Measurements from ENCODE around the gene CACNA1H.

Gene CACNA1H

GRCh38 chr16:1152651-1153259, at the start of gene CACNA1H:
TSS of gene CACNA1H (plus strand) at chr16:1153106. CDS start at chr16:1153738, 632 bp downstream.
- peak; percentile 17 to 27 for DNase-seq (ENCODE audit: low read depth in 2 of 2)

DNA sequence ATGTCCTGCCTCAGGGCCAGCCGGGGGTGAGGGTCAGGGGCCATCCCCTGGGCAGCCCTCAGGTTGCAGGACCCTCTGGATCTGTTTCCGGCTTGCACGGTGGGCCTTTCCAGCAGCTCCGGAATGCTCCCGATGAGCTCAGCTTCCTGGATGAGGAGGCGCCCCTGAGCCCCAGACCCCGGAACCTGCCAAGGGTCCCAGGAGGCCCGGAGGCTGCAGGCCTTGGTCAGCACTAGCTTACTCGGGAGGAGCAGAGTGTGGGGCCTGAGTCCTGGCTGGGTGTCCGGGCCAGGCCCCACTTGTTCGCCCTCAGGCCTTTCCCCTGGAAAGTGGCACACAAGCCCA, 49.3 kb upstream of the CACNA1H start:
- no peak for DNase-seq (ENCODE audit: low read depth in 2 of 2)

- DNase-seq (ENCODE audit: low read depth in 2 of 2) = peak; percentile 38 to 41
Observed at GRCh38 chr16:1105888-1106620, 46.9 kb upstream of the CACNA1H start.

DNA sequence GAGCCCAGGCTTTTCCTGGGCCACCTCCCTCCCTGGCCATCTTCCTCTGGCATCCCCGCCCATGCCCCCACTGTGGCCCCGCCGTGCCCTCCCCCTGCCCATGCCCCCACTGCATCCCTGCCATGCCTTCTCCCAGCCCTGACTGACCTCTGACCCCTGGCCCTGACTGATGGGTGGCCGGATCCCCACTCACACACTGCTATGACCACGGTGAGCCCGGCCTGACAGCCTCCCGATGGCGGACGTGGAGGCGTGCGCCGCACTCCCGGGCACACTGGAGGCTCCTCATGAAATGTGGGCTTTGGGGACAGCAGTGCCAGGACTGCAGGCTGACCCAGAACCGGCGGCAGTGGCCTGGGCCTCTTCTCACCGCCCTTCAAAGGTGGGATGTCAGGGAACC, 46.2 kb upstream of the CACNA1H start:
- DNase-seq (ENCODE audit: low read depth in 2 of 2) = no peak

DNA sequence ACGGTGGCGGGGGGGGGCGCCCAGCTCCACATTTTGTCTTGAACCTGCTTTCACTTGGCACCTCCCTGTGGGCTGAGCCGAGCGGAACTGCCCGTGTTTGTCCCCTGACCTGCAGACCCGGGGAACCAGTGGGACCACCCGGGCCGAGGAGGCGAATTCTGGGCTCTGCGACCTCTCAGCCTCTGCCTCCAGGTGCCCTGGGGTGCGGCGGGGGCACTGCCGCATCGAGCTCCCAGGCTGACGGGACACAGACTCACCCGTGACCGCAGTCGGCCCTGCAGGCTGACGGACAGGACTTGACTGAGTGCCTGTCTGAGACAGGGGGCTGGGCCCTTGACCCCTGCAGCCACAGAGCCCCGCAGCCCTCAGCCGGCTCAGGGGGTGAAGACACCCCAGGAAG, 45.8 kb upstream of the CACNA1H start:
- no peak for DNase-seq (ENCODE audit: low read depth in 2 of 2)

- DNase-seq (ENCODE audit: low read depth in 2 of 2) = no peak
Observed at GRCh38 chr16:1107731-1108130, 45.2 kb upstream of the CACNA1H start.

DNA sequence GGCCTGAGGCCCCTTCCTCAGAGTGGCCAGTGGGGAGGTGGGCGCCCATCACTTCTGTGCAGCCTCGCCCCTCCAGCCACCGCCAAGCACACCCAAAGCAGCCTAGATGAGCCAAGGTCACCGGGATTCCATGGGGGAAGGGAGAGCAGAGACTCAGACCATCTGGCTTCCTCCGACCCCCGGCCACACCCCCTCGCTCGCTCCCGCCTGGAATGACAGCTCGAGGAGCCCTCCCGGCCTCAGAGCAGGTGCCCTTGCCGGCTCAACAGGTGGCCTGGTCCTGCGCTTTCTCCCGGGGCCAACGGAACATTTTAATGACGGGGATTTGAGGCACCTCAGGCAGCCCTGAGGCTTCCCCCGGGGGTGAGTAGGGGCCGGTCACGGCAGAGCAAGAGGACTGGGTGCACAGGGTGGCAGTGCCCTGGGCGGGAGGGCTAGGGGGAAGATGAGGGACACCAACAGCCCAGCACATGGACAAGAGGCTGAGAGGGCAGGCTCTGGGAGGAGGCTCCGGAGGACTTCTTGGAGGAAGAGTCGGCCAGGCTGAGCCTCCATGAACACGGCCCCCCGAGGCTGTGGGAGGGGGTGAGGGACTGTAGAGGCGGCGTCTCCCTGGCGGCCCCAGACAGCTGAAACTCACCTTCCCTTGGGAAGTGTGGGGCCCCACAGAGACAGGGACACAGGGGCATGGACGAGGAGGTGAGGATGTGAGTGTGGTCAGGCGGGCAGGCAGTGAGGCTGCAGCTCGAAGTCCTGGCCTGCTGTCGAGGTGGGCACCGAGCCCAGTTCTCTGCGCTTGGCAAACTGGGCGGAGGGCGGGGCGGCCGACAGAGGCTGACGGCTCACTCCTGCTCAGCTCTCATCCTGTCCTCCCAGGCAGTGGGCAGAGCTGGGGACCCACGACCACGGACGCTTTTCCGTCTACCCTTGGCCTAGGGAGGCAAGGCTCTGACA, 44.3 kb upstream of the CACNA1H start:
- DNase-seq (ENCODE audit: low read depth in 2 of 2) = no peak

GRCh38 chr16:1109648-1110047, 43.3 kb upstream of the CACNA1H start:
- no peak for DNase-seq (ENCODE audit: low read depth in 2 of 2)

DNA sequence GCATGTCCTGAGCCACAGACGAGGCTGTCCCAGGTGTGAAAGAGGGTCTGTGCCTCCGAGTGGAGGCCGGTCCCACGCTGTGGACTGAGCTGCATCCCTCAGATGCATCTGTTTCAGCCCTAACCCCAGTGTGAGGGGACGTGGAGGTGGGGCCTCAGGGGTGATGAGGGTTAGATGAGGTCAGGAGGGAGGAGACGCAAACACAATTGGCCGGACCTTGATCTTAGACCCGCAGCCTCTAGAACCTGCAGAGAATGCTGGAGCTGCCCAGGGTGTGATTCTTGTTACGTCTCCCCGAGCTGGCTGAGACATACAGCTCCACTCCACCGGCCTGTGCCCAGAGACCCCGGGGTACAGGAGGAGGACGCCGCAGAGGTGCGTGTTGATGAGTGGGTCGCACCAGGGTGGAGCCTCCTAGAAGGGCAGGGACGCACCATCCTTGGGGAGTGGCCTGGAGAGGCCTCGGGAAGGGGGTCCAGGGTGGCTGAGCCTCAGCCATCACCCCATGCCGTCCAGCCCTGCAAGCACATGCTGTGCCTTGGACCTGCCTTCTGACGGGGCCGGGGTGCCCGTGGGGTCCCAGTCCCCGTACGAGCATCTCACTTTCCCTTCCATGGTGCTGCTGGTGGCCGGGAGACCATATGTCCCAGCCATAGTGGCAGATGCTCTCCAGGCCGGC, 40.3 kb upstream of the CACNA1H start:
- no peak for DNase-seq (ENCODE audit: low read depth in 2 of 2)

DNA sequence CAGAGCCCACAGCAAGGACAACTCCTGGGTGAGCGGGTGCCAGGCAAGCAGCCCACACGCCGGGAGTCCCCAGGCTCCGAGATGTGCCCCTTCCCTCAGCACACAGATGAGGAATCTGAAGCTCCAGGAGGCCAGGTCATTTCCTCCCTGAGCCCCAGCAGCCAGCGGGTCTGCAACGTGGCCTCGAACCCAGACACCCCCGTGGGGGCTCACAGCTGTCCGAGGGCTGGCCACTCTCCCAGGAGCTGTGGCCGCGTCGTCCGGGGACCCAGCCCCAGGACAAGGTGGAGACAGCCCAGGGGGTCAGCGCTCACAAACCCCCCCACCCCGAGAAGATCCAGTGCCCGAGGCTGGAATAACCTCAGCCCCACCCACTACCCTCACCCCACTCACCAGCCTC, 39.4 kb upstream of the CACNA1H start:
- no peak for DNase-seq (ENCODE audit: low read depth in 2 of 2)

DNA sequence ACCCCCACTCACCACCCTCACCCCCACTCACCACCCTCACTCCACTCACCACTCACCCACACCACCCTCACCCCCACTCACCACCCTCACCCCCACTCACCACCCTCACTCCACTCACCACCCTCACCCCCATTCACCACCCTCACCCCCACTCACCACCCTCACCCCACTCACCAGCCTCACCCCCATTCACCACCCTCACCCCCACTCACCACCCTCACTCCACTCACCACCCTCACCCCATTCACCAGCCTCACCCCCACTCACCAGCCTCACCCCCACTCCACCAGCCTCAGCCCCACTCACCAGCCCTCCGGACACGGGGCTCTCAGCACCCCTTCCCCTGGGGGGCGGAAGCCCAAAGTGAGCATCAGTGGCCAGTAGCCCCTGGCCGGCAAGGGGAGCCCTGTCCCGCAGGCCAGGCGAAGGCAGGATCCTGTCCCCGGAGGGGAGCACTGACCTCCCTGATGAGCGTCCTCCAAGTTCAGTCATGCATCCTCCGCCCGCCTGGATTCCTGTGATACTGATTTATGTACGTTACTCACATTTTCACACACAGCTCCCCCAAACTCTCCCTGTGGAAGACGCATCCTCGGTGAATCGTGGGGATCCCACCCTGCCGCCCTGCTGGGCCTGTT, 38.9 kb upstream of the CACNA1H start:
- no peak for DNase-seq (ENCODE audit: low read depth in 2 of 2)

- DNase-seq (ENCODE audit: low read depth in 2 of 2) = no peak
Observed at GRCh38 chr16:1116693-1117077, 36.2 kb upstream of the CACNA1H start.

GRCh38 chr16:1117176-1117900, 35.6 kb upstream of the CACNA1H start:
- no peak for DNase-seq (ENCODE audit: low read depth in 2 of 2)

DNA sequence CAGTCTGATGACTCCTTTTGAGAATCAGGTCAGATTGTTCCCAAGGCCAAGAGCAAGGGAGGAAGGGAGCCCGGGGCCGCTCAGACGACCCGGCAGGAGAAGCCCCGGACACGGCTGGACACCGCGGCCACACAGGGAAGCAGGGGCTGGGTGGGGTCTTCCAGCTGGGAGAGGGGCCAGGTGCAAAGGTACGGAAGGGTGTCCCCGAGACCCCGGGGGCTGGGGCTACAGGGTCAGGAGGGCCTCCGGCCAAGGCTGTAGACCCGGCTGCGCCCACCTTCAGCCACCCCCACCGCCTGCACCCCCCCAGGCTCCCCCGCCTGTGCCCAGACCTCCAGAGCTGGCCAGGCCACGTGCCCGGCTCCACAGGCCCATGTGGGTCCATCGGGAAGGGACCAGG, 35.0 kb upstream of the CACNA1H start:
- DNase-seq (ENCODE audit: low read depth in 2 of 2) = no peak

DNA sequence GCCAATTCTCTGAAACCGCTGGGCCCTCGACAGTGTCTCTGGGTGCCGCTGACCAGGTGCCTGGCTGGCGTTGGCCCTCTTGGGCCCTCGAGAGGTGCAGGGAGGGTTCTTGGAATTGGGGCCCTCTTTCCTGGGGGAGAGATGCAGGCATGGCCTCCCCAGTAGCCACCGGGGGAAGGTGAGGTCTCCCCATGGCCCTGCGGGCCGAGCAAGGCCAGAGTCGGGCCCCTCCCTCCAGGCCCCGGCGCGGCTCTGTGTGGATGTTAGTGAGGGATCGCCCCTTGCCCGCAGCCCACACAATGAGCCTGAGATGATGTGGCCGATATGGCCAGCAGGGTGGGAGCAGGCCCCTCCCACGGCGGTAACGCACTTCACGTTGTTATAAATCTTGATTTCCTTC, 33.8 kb upstream of the CACNA1H start:
- no peak for DNase-seq (ENCODE audit: low read depth in 2 of 2)

DNA sequence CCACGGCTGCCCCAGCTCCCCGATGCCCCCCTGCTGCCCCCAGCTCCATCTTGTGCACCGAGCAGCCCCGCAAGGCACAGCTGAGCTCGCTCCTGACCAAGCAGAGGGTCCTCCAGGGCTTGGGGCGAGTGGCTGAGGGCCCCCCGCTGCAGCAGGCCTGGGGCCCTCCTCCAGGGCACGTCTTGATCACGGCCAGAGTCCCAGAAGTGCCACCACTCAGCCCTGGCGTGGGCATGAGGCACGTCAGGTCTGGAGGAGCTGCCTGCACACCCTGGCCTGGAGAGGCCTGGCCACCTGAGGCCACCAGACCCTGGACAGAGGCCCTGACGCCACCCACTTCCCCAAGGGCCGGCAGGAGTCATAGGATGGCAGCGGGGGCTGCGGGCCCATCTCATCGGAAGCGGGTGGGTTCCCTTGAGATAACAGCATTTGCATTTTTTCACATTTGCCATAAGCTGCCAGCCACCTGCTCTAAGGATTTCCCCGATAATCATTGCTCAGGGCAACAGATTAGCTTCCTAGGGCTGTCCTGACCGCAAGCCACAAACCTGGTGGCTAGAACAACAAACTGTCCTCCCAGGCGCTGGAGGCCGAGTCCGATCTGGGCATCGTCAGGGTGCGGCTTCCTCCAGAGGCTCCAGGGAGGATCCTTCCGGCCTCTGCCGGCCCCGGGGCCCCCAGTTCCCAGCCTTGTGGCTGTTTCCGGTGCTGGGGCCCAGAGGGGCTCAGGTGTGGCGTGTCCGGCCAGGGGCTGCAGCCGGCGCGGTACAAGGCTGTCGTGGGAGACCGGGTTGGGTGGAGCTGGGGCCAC, 32.9 kb upstream of the CACNA1H start:
- DNase-seq (ENCODE audit: low read depth in 2 of 2) = no peak

- no peak for DNase-seq (ENCODE audit: low read depth in 2 of 2)
Observed at GRCh38 chr16:1120577-1120941, 32.3 kb upstream of the CACNA1H start.

DNA sequence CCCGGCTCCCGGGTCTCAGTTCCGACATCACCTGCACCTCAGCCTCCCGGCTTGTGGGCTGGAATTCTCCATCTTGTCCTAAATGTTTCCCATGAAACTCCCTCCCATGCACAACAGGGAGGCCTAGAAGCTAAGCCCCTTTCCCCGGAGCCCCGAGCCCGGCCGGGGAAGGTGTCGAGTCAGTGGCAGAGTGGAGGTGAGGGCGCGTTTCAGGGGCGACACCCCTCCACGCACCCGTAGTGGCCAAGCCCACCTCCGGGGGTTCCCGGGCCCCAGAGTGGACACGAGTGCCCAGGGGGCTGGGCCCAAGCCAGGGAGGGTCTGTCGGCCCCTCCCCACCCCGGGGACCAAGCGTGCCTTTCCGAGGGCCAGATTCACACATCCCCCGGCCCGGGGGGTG, 31.9 kb upstream of the CACNA1H start:
- DNase-seq (ENCODE audit: low read depth in 2 of 2) = no peak

GRCh38 chr16:1121601-1122397, 31.1 kb upstream of the CACNA1H start:
- no peak for DNase-seq (ENCODE audit: low read depth in 2 of 2)

All from stimulated activated CD8-positive, alpha-beta memory T cell treated with anti-CD3 and anti-CD28 coated beads, Interleukin-2, amount 100 ng/mL, for 48 hours (primary cell).